Endodermal cell (in vitro differentiated cells): ENCODE measurements around the gene SPINT1. TPM values are rescaled to one million over a fixed set of nuclear protein-coding genes. Genes with fewer than 3 reads are reported as not detected.

Experiments
- DNase-seq: peaks from one replicate; pipeline ENCODE4 v3.0.0-alpha.2; 2017
- H3K27ac ChIP-seq: 2 replicates; pipeline ENCODE4 v1.5.1; 2013; ENCODE audit warnings: mild to moderate bottlenecking, low read depth, low read length, moderate library complexity
- H3K27me3 ChIP-seq: 2 replicates; pipeline ENCODE4 v1.6.1; 2013; ENCODE audit warnings: mild to moderate bottlenecking, low read length, moderate library complexity; ENCODE audit not compliant: insufficient read depth, control insufficient read depth, poor library complexity, severe bottlenecking
- H3K36me3 ChIP-seq: 2 replicates; pipeline ENCODE4 v1.7.0; 2013; ENCODE audit warnings: mild to moderate bottlenecking, low read length, moderate library complexity; ENCODE audit not compliant: control insufficient read depth, insufficient read depth
- H3K4me1 ChIP-seq: one replicate; pipeline ENCODE4 v1.7.0; 2013; ENCODE audit warnings: low read length; ENCODE audit not compliant: control insufficient read depth, insufficient read depth
- H3K4me3 ChIP-seq: 2 replicates; pipeline ENCODE4 v1.5.1; 2013; ENCODE audit warnings: mild to moderate bottlenecking, low read length, moderate library complexity
- H3K9ac ChIP-seq: 2 replicates; pipeline ENCODE4 v1.6.1; 2013; ENCODE audit warnings: mild to moderate bottlenecking, low read length, moderate library complexity; ENCODE audit not compliant: poor library complexity, severe bottlenecking; ENCODE audit errors: extremely low read depth
- H3K9me3 ChIP-seq: 2 replicates; pipeline ENCODE4 v1.6.1; 2013; ENCODE audit warnings: mild to moderate bottlenecking, low read length, moderate library complexity; ENCODE audit not compliant: control insufficient read depth
- H3K27ac Mint-ChIP-seq: 2 replicates; pipeline ENCODE4 v1.8.0; 2020; ENCODE audit warnings: mixed read lengths
- H3K27me3 Mint-ChIP-seq: 2 replicates; pipeline ENCODE4 v1.8.0; 2021; ENCODE audit warnings: mild to moderate bottlenecking, mixed read lengths; ENCODE audit not compliant: insufficient read depth
- H3K36me3 Mint-ChIP-seq: 2 replicates; pipeline ENCODE4 v1.8.0; 2020; ENCODE audit warnings: low read depth, mixed read lengths
- H3K4me1 Mint-ChIP-seq: 2 replicates; pipeline ENCODE4 v1.8.0; 2020; ENCODE audit warnings: mixed read lengths
- H3K4me3 Mint-ChIP-seq: 2 replicates; pipeline ENCODE4 v1.8.0; 2020; ENCODE audit warnings: mild to moderate bottlenecking, moderate library complexity, mixed read lengths
- H3K9me3 Mint-ChIP-seq: 2 replicates; pipeline ENCODE4 v1.8.0; 2020; ENCODE audit warnings: mild to moderate bottlenecking, mixed read lengths
- CTCF ChIP-seq: fragments of 200-600 bp; sonication (generic); conservative IDR thresholded peaks from 2 replicates; pipeline ENCODE4 v1.5.0; 2021; ENCODE audit warnings: antibody characterized with exemption, mild to moderate bottlenecking
- WGBS, 2 experiments: methylation state at CpG; one replicate each; pipeline versions ENCODE4 v1.1.5 to v1.1.7; 2013; ENCODE audit warnings: missing lambda C conversion rate in 2 of 2, mixed read lengths in 1 of 2; ENCODE audit not compliant: insufficient coverage in 1 of 2, insufficient read length in 1 of 2; 5-methylcytosine and 5-hydroxymethylcytosine counted together
- total RNA-seq, 2 donors: library from RNA; stranded (reverse); fragmentation: NEBNext Ultra II Directional in 1 of 2; extraction: Animal tissue kit (Norgen Biotek cat#: 25700) in 1 of 2; gene quantifications; 2 replicates in 1 of 2; 3 replicates in 1 of 2; pipeline ENCODE4 v1.2.1, GENCODE V29; 2021

SPINT1 gene
- total RNA-seq, 2 donors from 2014 or later: 129 to 141 TPM

GRCh38 chr15:40803688-40804087 is 40.2 kb upstream of the SPINT1 start:
- Mint-ChIP-seq H3K4me3 (no peak overlapping the region), H3K36me3 (peaks cover 19% of the 10 kb centered on the region), H3K4me1 (peaks cover 23% of the 10 kb centered on the region), H3K27ac (no peak overlapping the region), H3K27me3 (no peaks in the 10 kb centered on the region), H3K9me3 (no peaks in the 10 kb centered on the region)
- Histone ChIP-seq H3K4me3 (no peak overlapping the region), H3K27me3 (no peaks in the 10 kb centered on the region), H3K27ac (no peak overlapping the region), H3K9ac (no peak overlapping the region), H3K4me1 (no peaks in the 10 kb centered on the region), H3K36me3 (no peaks in the 10 kb centered on the region), H3K9me3 (no peaks in the 10 kb centered on the region)
- DNase-seq: no peak
- WGBS, 2 experiments: 97 to 100% methylated on average over 1 of the region's 1 CpG
- TF ChIP-seq CTCF: peak; percentile 41

- H3K9me3 Mint-ChIP-seq: no peaks in the 10 kb centered on the region
- peak overlapping the region; percentile 92 for H3K4me3 Mint-ChIP-seq
- peak overlapping the region; percentile 94 for H3K27ac Mint-ChIP-seq
- peak overlapping the region; percentile 84 for H3K9ac ChIP-seq
- 4 to 6% methylated on average over 2 of the region's 2 CpGs for WGBS, 2 experiments
- peaks cover 10% of the 10 kb centered on the region for H3K4me1 Mint-ChIP-seq
- DNase-seq: no peak
- no peaks in the 10 kb centered on the region for H3K36me3 ChIP-seq
- H3K27me3 ChIP-seq: no peaks in the 10 kb centered on the region
- no peak overlapping the region for H3K27ac ChIP-seq
- H3K27me3 Mint-ChIP-seq: no peaks in the 10 kb centered on the region
- no peak for TF ChIP-seq CTCF
- peak overlapping the region; percentile 99 for H3K4me3 ChIP-seq
- H3K9me3 ChIP-seq: no peaks in the 10 kb centered on the region
- peaks cover 8% of the 10 kb centered on the region for H3K36me3 Mint-ChIP-seq
- H3K4me1 ChIP-seq: no peaks in the 10 kb centered on the region
Measured at GRCh38 chr15:40806672-40807027, 37.2 kb upstream of the SPINT1 start.

GRCh38 chr15:40807028-40807887 is 36.6 kb upstream of the SPINT1 start, which contains the start of the genes DNAJC17 and ZFYVE19:
Gene DNAJC17, minus strand, starts transcription at chr15:40807473. Its CDS starts 27 bp downstream, at chr15:40807446.
Gene ZFYVE19, plus strand, starts transcription at chr15:40807089. Its CDS starts 501 bp downstream, at chr15:40807590.
- TF ChIP-seq CTCF: peak; percentile 31
- 0 to 1% methylated on average over 29 to 64 of the region's 64 CpGs for WGBS, 2 experiments
- Mint-ChIP-seq H3K27ac (peak within 1 kb of the TSS; percentile 94), H3K27me3 (no peaks in the 10 kb centered on the region), H3K4me3 (peak within 1 kb of the TSS; percentile 92), H3K9me3 (no peaks in the 10 kb centered on the region), H3K4me1 (peaks cover 10% of the 10 kb centered on the region), H3K36me3 (peaks cover 8% of the 10 kb centered on the region)
- Histone ChIP-seq H3K4me3 (peak within 1 kb of the TSS; percentile 99), H3K36me3 (no peaks in the 10 kb centered on the region), H3K27ac (peak within 1 kb of the TSS; percentile 66), H3K4me1 (no peaks in the 10 kb centered on the region), H3K9me3 (no peaks in the 10 kb centered on the region), H3K27me3 (no peaks in the 10 kb centered on the region), H3K9ac (peak within 1 kb of the TSS; percentile 84)
- peak; percentile 99 for DNase-seq
